Activated T-cell treated with anti-CD3 and anti-CD28 coated beads, Interleukin-2, amount 50 U/mL, for 1 hour (primary cell): ENCODE data around the gene PRTG.
"Not testable (repeated sequence)": the region's sequence is repeated elsewhere in the genome, so short reads cannot be mapped to it uniquely, and the experiment has no call there.

Experiments used
- DNase-seq: peaks from one replicate; pipeline ENCODE4 v3.0.0-alpha.2; 2020

The PRTG gene

GRCh38 chr15:55742927-55743728, at the start of gene PRTG:
PRTG (minus strand) TSS chr15:55743152; CDS start chr15:55742931, 221 bp downstream.
- DNase-seq: no peak

- DNase-seq: no peak
These were observed 48.8 kb upstream of the PRTG start for GRCh38 chr15:55791551-55792400.

GRCh38 chr15:55789066-55789660, 46.2 kb upstream of the PRTG start:
- DNase-seq: peak; percentile 35

GRCh38 chr15:55786341-55786740, 43.4 kb upstream of the PRTG start:
- no peak for DNase-seq

GRCh38 chr15:55785593-55785992, 42.6 kb upstream of the PRTG start:
- DNase-seq: not testable (repeated sequence)

GRCh38 chr15:55784286-55784685, 41.3 kb upstream of the PRTG start:
- no peak for DNase-seq

- DNase-seq: no peak
These were observed 39.9 kb upstream of the PRTG start for GRCh38 chr15:55782901-55783300.

- DNase-seq: no peak
These were observed 37.3 kb upstream of the PRTG start for GRCh38 chr15:55780292-55780691.

GRCh38 chr15:55778932-55779331, 36.0 kb upstream of the PRTG start:
- DNase-seq: no peak

GRCh38 chr15:55775316-55775715, 32.4 kb upstream of the PRTG start:
- DNase-seq: no peak

GRCh38 chr15:55774113-55774970, 31.4 kb upstream of the PRTG start:
- peak; percentile 38 for DNase-seq

GRCh38 chr15:55770806-55771205, 27.9 kb upstream of the PRTG start:
- no peak for DNase-seq

- DNase-seq: no peak
These were observed 27.3 kb upstream of the PRTG start for GRCh38 chr15:55770261-55770660.

- no peak for DNase-seq
These were observed 25.8 kb upstream of the PRTG start for GRCh38 chr15:55768670-55769185.

GRCh38 chr15:55766676-55767075, 23.7 kb upstream of the PRTG start:
- no peak for DNase-seq

GRCh38 chr15:55764398-55764797, 21.4 kb upstream of the PRTG start:
- DNase-seq: no peak

GRCh38 chr15:55758580-55758986, 15.6 kb upstream of the PRTG start:
- no peak for DNase-seq

- not testable (repeated sequence) for DNase-seq
These were observed 10.5 kb upstream of the PRTG start for GRCh38 chr15:55753433-55753832.

GRCh38 chr15:55750706-55751105, 7.8 kb upstream of the PRTG start:
- DNase-seq: no peak

GRCh38 chr15:55743729-55744655, 1.0 kb upstream of the PRTG start:
- no peak for DNase-seq

- DNase-seq: peak; percentile 18
These were observed 440 bp downstream of the PRTG start for GRCh38 chr15:55742498-55742926.
